Gastroesophageal sphincter (tissue), 4 donors: ENCODE results near the gene CEP120. TPM values are rescaled to one million over a fixed set of nuclear protein-coding genes. Genes with fewer than 3 reads are reported as not detected.
A peak's percentile ranks its signal among the peaks of the same experiment; 100 is the strongest.

ENCODE experiments used
- ATAC-seq: fragments of 150-250 bp; one replicate; pipeline ENCODE4 v1.9.1; 2016; ENCODE audit warnings: mild to moderate bottlenecking, moderate library complexity
- H3K27ac ChIP-seq, 4 donors: fragments of 200-600 bp; sonication (generic) in 3 of 4; 1 replicate in 3 of 4; 2 replicates in 1 of 4; pipeline ENCODE4 v1.5.1; 2016 to 2019
- H3K27me3 ChIP-seq: fragments of 200-600 bp; sonication (generic); one replicate; pipeline ENCODE4 v1.5.1; 2019
- H3K36me3 ChIP-seq, 2 donors: fragments of 200-600 bp; sonication (generic); one replicate each; pipeline ENCODE4 v1.5.1; 2019; ENCODE audit warnings: control low read depth in 1 of 2
- H3K4me1 ChIP-seq, 3 donors: fragments of 200-600 bp; sonication (generic); 1 replicate in 2 of 3; 2 replicates in 1 of 3; pipeline ENCODE4 v1.5.1; 2016 to 2019; ENCODE audit warnings: control low read depth in 2 of 3
- H3K4me3 ChIP-seq, 2 donors: fragments of 200-600 bp; sonication (generic); one replicate each; pipeline ENCODE4 v1.5.1; 2019; ENCODE audit warnings: mild to moderate bottlenecking in 1 of 2, moderate library complexity in 1 of 2
- H3K9me3 ChIP-seq, 3 donors: fragments of 200-600 bp; sonication (generic); one replicate each; pipeline ENCODE4 v1.5.1; 2017 to 2019; ENCODE audit warnings: control low read depth in 2 of 3
- CTCF ChIP-seq, 4 experiments: fragments of 200-600 bp in 2 of 4; fragments of 450-650 bp in 2 of 4; sonication (generic) in 1 of 4; IDR thresholded peaks; one replicate each; pipeline ENCODE4 v1.5.1; 2017 to 2019; ENCODE audit warnings: antibody characterized with exemption in 4 of 4, mild to moderate bottlenecking in 2 of 4, moderate library complexity in 2 of 4
- EP300 ChIP-seq: sonication (generic); formaldehyde crosslinking; IDR thresholded peaks from one replicate; pipeline ENCODE4 v1.6.1; 2017; ENCODE audit warnings: antibody characterized with exemption, mild to moderate bottlenecking
- POLR2A ChIP-seq, 2 donors: fragments of 450-650 bp; IDR thresholded peaks; one replicate each; pipeline ENCODE4 v1.6.1; 2017; ENCODE audit warnings: antibody characterized with exemption in 2 of 2, mild to moderate bottlenecking in 2 of 2, moderate library complexity in 1 of 2
- POLR2AphosphoS5 ChIP-seq: sonication (generic); formaldehyde crosslinking; IDR thresholded peaks from one replicate; pipeline ENCODE4 v1.6.1; 2017; ENCODE audit warnings: antibody characterized with exemption
- WGBS, 2 donors: methylation state at CpG; one replicate each; pipeline ENCODE4 v1.1.5; 2018; ENCODE audit warnings: low coverage in 1 of 2; 5-methylcytosine and 5-hydroxymethylcytosine counted together
- total RNA-seq, 4 donors: library from RNA; depleted of rRNA; stranded (reverse); fragments of >200 nt; gene quantifications; one replicate each; pipeline ENCODE4 v1.1.0, GENCODE V29; 2016

Gene CEP120
- total RNA-seq, 4 donors from 2014 or later: 17.2 to 26.8 (median 19.8) TPM

GRCh38 chr5:123382252-123382651 lies 41.0 kb downstream of the CEP120 start:
- no peak for ATAC-seq
- Histone ChIP-seq H3K27me3 (no peaks in the 10 kb centered on the region), H3K4me1 (no peaks in the 10 kb centered on the region), H3K9me3 (no peaks in the 10 kb centered on the region), H3K4me3 (no peak overlapping the region), H3K27ac (no peak overlapping the region), H3K36me3 (peaks cover 2 to 92% of the 10 kb centered on the region in 2 donors)
- 100% methylated on average over 1 of the region's 1 CpG for whole genome bisulfite sequencing, 2 donors
- TF ChIP-seq POLR2A (IDR thresholded peaks at IDR 0.05) (no peak), EP300 (no peak), CTCF (IDR thresholded peaks at IDR 0.05) (no peak), POLR2AphosphoS5 (no peak)

GRCh38 chr5:123371575-123372179 lies 51.5 kb downstream of the CEP120 start:
- Histone ChIP-seq H3K36me3 (peaks cover 0 to 47% of the 10 kb centered on the region in 2 donors), H3K4me1 (peaks cover 0 to 2% (median 0%) of the 10 kb centered on the region in 3 donors), H3K9me3 (no peaks in the 10 kb centered on the region), H3K27ac (no peak overlapping the region), H3K27me3 (no peaks in the 10 kb centered on the region), H3K4me3 (no peak overlapping the region)
- WGBS, 2 donors: 88% methylated on average over 4 of the region's 4 CpGs; no CpG with 5 or more reads in 1 of the 2 donors
- TF ChIP-seq CTCF (IDR thresholded peaks at IDR 0.05) (peak; percentile 28 to 58 (median 35)), EP300 (no peak)
- ATAC-seq: peak; percentile 41

- TF ChIP-seq POLR2AphosphoS5 (no peak), EP300 (no peak)
- Histone ChIP-seq H3K9me3 (no peaks in the 10 kb centered on the region), H3K4me3 (no peak overlapping the region), H3K36me3 (peaks cover 0 to 26% of the 10 kb centered on the region in 2 donors), H3K27ac (no peak overlapping the region), H3K4me1 (peaks cover 2 to 14% (median 5%) of the 10 kb centered on the region in 3 donors), H3K27me3 (no peaks in the 10 kb centered on the region)
- no peak for ATAC-seq
- WGBS, 2 donors: 74 to 93% methylated on average over 1 of the region's 1 CpG
These were observed 53.7 kb downstream of the CEP120 start for GRCh38 chr5:123369371-123369968.

- Histone ChIP-seq H3K27ac (no peak overlapping the region), H3K4me1 (peaks cover 2 to 31% (median 5%) of the 10 kb centered on the region in 3 donors), H3K27me3 (no peaks in the 10 kb centered on the region), H3K36me3 (peaks cover 0 to 17% of the 10 kb centered on the region in 2 donors), H3K9me3 (no peaks in the 10 kb centered on the region), H3K4me3 (no peak overlapping the region)
- WGBS, 2 donors: 43 to 53% methylated on average over 1 of the region's 1 CpG
- peak in 3 of 4 experiments; percentile 14 to 48 (median 19) for TF ChIP-seq CTCF (IDR thresholded peaks at IDR 0.05)
- no peak for TF ChIP-seq POLR2A (IDR thresholded peaks at IDR 0.05)
- no peak for ATAC-seq
These were observed 55.5 kb downstream of the CEP120 start for GRCh38 chr5:123367739-123368138.

GRCh38 chr5:123365156-123365555 lies 58.0 kb downstream of the CEP120 start:
- peak overlapping the region in 1 of 4 donors; percentile 8 for H3K27ac ChIP-seq
- no peak overlapping the region for H3K4me3 ChIP-seq
- no peaks in the 10 kb centered on the region for H3K36me3 ChIP-seq
- H3K4me1 ChIP-seq: peaks cover 2 to 51% (median 5%) of the 10 kb centered on the region in 3 donors
- H3K9me3 ChIP-seq: no peaks in the 10 kb centered on the region
- no peak for ATAC-seq
- no peaks in the 10 kb centered on the region for H3K27me3 ChIP-seq
- no peak for TF ChIP-seq POLR2A (IDR thresholded peaks at IDR 0.05)
- no peak for TF ChIP-seq CTCF (IDR thresholded peaks at IDR 0.05)
- no peak for TF ChIP-seq EP300
- TF ChIP-seq POLR2AphosphoS5: no peak
- 0 to 17% methylated on average over 1 of the region's 1 CpG for WGBS, 2 donors
